ENCODE results near the gene ATP5PO.

DNA sequence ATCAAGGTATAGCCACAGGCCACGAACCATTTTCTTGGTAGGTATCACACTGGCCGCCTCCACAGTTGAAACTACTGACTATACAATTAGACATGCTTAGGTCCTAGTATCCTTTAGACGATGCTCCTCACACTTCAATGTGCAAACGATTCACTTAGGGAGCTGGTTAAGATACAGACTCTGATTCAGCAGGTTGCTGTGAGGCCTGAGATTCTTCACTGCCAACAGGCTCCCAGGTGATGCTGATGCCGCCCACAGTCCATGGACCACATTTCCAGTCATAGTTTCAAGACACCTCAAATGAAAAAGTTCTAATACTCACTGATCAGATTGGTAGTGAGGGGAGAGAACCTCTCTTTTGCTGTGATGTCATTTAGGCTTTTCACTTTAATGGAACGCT, 6.8 kb downstream of the ATP5PO start:
- TF ChIP-seq, protein P1, sequence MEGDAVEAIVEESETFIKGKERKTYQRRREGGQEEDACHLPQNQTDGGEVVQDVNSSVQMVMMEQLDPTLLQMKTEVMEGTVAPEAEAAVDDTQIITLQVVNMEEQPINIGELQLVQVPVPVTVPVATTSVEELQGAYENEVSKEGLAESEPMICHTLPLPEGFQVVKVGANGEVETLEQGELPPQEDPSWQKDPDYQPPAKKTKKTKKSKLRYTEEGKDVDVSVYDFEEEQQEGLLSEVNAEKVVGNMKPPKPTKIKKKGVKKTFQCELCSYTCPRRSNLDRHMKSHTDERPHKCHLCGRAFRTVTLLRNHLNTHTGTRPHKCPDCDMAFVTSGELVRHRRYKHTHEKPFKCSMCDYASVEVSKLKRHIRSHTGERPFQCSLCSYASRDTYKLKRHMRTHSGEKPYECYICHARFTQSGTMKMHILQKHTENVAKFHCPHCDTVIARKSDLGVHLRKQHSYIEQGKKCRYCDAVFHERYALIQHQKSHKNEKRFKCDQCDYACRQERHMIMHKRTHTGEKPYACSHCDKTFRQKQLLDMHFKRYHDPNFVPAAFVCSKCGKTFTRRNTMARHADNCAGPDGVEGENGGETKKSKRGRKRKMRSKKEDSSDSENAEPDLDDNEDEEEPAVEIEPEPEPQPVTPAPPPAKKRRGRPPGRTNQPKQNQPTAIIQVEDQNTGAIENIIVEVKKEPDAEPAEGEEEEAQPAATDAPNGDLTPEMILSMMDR (IDR thresholded peaks at IDR 0.05) = no peak
- no peak for TF ChIP-seq POLR2A (IDR thresholded peaks at IDR 0.05)

Data from uterus (tissue), 2 donors.